CD4-positive, alpha-beta T cell (primary cell): ENCODE data around the gene S100Z. TPM values are rescaled to one million over a fixed set of nuclear protein-coding genes. Genes with fewer than 3 reads are reported as not detected.

Experiments
- ATAC-seq: fragments of 200-7000 bp; cut with Tn5 transposase; one replicate; pipeline ENCODE4 v1.10.0; 2022; ENCODE audit warnings: mild to moderate bottlenecking; ENCODE audit not compliant: poor library complexity
- CTCF ChIA-PET: fragments of 350-600 bp; sonication (Branson Sonifier 250); formaldehyde crosslinking; loops from one replicate; lab custom pipeline; 2021; ENCODE audit warnings: antibody characterized with exemption, inconsistent platforms; lab: Charles Lee
- POLR2A ChIA-PET: fragments of 350-600 bp; sonication (Branson Sonifier 250); formaldehyde crosslinking; loops from one replicate; lab custom pipeline; 2021; ENCODE audit warnings: antibody characterized with exemption, inconsistent platforms; lab: Charles Lee
- DNase-seq, 14 experiments: peaks; one replicate each; pipeline ENCODE4 v3.0.0-alpha.2; 2013 to 2020; ENCODE audit warnings: mixed read lengths in 2 of 14
- H3K27ac ChIP-seq, 2 donors: one replicate each; pipeline versions ENCODE4 v1.5.1 to v1.7.0; 2013; ENCODE audit warnings: low read length in 2 of 2, low read depth in 1 of 2, mild to moderate bottlenecking in 1 of 2
- H3K27me3 ChIP-seq, 2 experiments: 1 replicate in 1 of 2; 2 replicates in 1 of 2; pipeline versions ENCODE4 v1.6.1 to v1.7.0; 2013; ENCODE audit warnings: low read length in 2 of 2, control low read depth in 1 of 2, mild to moderate bottlenecking in 1 of 2, moderate library complexity in 1 of 2; ENCODE audit not compliant: insufficient read depth in 2 of 2, control insufficient read depth in 1 of 2
- H3K36me3 ChIP-seq: one replicate; pipeline ENCODE4 v1.6.1; 2013; ENCODE audit warnings: low read length, control low read depth; ENCODE audit not compliant: insufficient read depth
- H3K4me1 ChIP-seq: one replicate; pipeline ENCODE4 v1.6.1; 2013; ENCODE audit warnings: low read length, control low read depth; ENCODE audit not compliant: insufficient read depth
- H3K4me3 ChIP-seq: one replicate; pipeline ENCODE4 v1.5.1; 2013; ENCODE audit warnings: mild to moderate bottlenecking, low read length, moderate library complexity
- H3K9me3 ChIP-seq, 2 experiments: 1 replicate in 1 of 2; 2 replicates in 1 of 2; pipeline versions ENCODE4 v1.6.1 to v1.7.0; 2013; ENCODE audit warnings: low read length in 2 of 2, mild to moderate bottlenecking in 2 of 2, control low read depth in 1 of 2, moderate library complexity in 1 of 2; ENCODE audit not compliant: control insufficient read depth in 1 of 2, insufficient read depth in 1 of 2
- H3K27ac Mint-ChIP-seq: one replicate; pipeline ENCODE4 v1.8.0; 2020; ENCODE audit warnings: mixed read lengths
- H3K27me3 Mint-ChIP-seq: one replicate; pipeline ENCODE4 v1.8.0; 2021; ENCODE audit warnings: mixed read lengths
- H3K36me3 Mint-ChIP-seq: one replicate; pipeline ENCODE4 v1.8.0; 2021; ENCODE audit warnings: low read depth, mixed read lengths
- H3K4me1 Mint-ChIP-seq: one replicate; pipeline ENCODE4 v1.8.0; 2021; ENCODE audit warnings: low read depth, mixed read lengths
- H3K4me3 Mint-ChIP-seq: one replicate; pipeline ENCODE4 v1.8.0; 2020; ENCODE audit warnings: mild to moderate bottlenecking, mixed read lengths
- H3K9me3 Mint-ChIP-seq: one replicate; pipeline ENCODE4 v1.8.0; 2020; ENCODE audit warnings: mixed read lengths
- intact Hi-C, 2 experiments: fragments of 100-400 bp; cut with DNase I in 1 of 2; cut with micrococcal nuclease in 1 of 2; formaldehyde crosslinking; loops; one replicate each; pipeline versions ENCODE4 v1.15.1 to v1.9.0; 2023 to 2025; cut with DNase I, micrococcal nuclease
- total RNA-seq, 174 experiments: library from RNA in 2 of 174; stranded (reverse) in 2 of 174; gene quantifications; one replicate each; pipeline ENCODE4 v1.2.3 and lab custom pipeline; 2021 to 2026
- TF ChIP-seq, protein P1 (sequence below): fragments of 200-600 bp; IDR thresholded peaks from one replicate; pipeline ENCODE4 v1.8.0; 2022; ENCODE audit warnings: antibody characterized with exemption, mild to moderate bottlenecking

The S100Z gene
- total RNA-seq, 2 experiments from 2014 or later: 0.22 to 0.47 TPM

DNA sequence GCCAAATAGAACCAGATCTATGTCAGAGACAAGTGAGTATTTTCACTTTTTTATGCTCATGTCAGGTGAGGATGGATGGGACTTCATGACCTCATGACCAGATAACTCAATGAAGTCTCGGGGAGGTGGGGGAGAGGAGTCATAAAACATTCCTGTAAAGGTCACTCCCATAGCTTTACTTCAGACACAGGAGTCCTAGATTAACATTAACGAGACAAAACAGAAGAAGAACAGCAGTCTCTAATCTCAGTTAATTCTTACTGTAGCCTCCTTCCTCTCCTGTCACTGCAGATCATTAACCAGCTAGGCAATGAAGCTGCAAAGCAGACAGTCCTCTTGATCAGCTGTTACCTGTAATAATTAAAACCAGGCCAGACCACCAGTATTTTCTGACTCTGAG is 114.2 kb downstream of the S100Z start:
- intact Hi-C loops: no loop called here
- no peaks in the 10 kb centered on the region for H3K27me3 Mint-ChIP-seq
- no peaks in the 10 kb centered on the region for H3K4me1 Mint-ChIP-seq
- no peaks in the 10 kb centered on the region for H3K4me1 ChIP-seq
- ATAC-seq: no peak
- no peak overlapping the region for H3K4me3 Mint-ChIP-seq
- no peak overlapping the region for H3K27ac Mint-ChIP-seq
- DNase-seq: no peak
- H3K9me3 ChIP-seq: no peaks in the 10 kb centered on the region
- no peaks in the 10 kb centered on the region for H3K36me3 Mint-ChIP-seq
- H3K4me3 ChIP-seq: no peak overlapping the region
- no peaks in the 10 kb centered on the region for H3K36me3 ChIP-seq
- no peaks in the 10 kb centered on the region for H3K27me3 ChIP-seq
- H3K9me3 Mint-ChIP-seq: no peaks in the 10 kb centered on the region
- POLR2A ChIA-PET: no interaction called here
- no peak overlapping the region for H3K27ac ChIP-seq
- TF ChIP-seq, protein P1, sequence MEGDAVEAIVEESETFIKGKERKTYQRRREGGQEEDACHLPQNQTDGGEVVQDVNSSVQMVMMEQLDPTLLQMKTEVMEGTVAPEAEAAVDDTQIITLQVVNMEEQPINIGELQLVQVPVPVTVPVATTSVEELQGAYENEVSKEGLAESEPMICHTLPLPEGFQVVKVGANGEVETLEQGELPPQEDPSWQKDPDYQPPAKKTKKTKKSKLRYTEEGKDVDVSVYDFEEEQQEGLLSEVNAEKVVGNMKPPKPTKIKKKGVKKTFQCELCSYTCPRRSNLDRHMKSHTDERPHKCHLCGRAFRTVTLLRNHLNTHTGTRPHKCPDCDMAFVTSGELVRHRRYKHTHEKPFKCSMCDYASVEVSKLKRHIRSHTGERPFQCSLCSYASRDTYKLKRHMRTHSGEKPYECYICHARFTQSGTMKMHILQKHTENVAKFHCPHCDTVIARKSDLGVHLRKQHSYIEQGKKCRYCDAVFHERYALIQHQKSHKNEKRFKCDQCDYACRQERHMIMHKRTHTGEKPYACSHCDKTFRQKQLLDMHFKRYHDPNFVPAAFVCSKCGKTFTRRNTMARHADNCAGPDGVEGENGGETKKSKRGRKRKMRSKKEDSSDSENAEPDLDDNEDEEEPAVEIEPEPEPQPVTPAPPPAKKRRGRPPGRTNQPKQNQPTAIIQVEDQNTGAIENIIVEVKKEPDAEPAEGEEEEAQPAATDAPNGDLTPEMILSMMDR: no peak
- CTCF ChIA-PET: no interaction called here

Other genes with a start within 250 kb of the S100Z start
- gene F2RL2, start 226.6 kb upstream of the S100Z start, total RNA-seq: not detected
- 1 to 10 TPM; 1.9 to 2.7 TPM for gene F2R, start 133.9 kb upstream of the S100Z start, total RNA-seq
- 1 to 10 TPM; 1.7 to 2.1 TPM for gene F2RL1, start 31.0 kb upstream of the S100Z start, total RNA-seq
- not detected for gene CRHBP, start 103.0 kb downstream of the S100Z start, total RNA-seq
- gene AGGF1, start 180.4 kb downstream of the S100Z start, total RNA-seq: 10 to 100 TPM; 15.5 to 15.7 TPM
- 1 to 10 TPM; 3.0 to 3.7 TPM for gene ZBED3, start 237.3 kb downstream of the S100Z start, total RNA-seq